CD14-positive monocyte (primary cell): ENCODE results near the gene UPK1B. TPM values are rescaled to one million over a fixed set of nuclear protein-coding genes. Genes with fewer than 3 reads are reported as not detected.

Experiments
- DNase-seq, 3 donors: peaks; one replicate each; pipeline ENCODE4 v3.0.0-alpha.2; 2011 to 2022
- H2AFZ ChIP-seq: 2 replicates; pipeline ENCODE4 v1.6.0; 2012; ENCODE audit warnings: mild to moderate bottlenecking, low read depth, low read length, inconsistent platforms; ENCODE audit not compliant: insufficient read depth, poor library complexity, severe bottlenecking
- H3K27ac ChIP-seq, 2 donors: 1 replicate in 1 of 2; 2 replicates in 1 of 2; pipeline ENCODE4 v1.5.1; 2012 to 2013; ENCODE audit warnings: low read length in 2 of 2, control low read depth in 1 of 2, inconsistent platforms in 1 of 2, low read depth in 1 of 2, mild to moderate bottlenecking in 1 of 2
- H3K27me3 ChIP-seq, 2 donors: one replicate each; pipeline versions ENCODE4 v1.6.0 to v1.6.1; 2011 to 2013; ENCODE audit warnings: low read length in 2 of 2; ENCODE audit not compliant: control insufficient read depth in 2 of 2, insufficient read depth in 2 of 2
- H3K36me3 ChIP-seq, 2 donors: replicated peaks in 1 of 2; 1 replicate in 1 of 2; 2 replicates in 1 of 2; pipeline versions ENCODE4 v1.5.1 to v1.6.1; 2012 to 2013; ENCODE audit warnings: low read length in 2 of 2, control low read depth in 1 of 2, inconsistent platforms in 1 of 2, mild to moderate bottlenecking in 1 of 2; ENCODE audit not compliant: insufficient read depth in 2 of 2, control insufficient read depth in 1 of 2
- H3K4me1 ChIP-seq, 2 donors: 1 replicate in 1 of 2; 2 replicates in 1 of 2; pipeline versions ENCODE4 v1.5.1 to v1.6.1; 2012 to 2013; ENCODE audit warnings: low read length in 2 of 2, control low read depth in 1 of 2, inconsistent platforms in 1 of 2, mild to moderate bottlenecking in 1 of 2, moderate library complexity in 1 of 2; ENCODE audit not compliant: insufficient read depth in 2 of 2, control insufficient read depth in 1 of 2
- H3K4me2 ChIP-seq: replicated peaks from 2 replicates; pipeline ENCODE3; 2012; ENCODE audit warnings: low read length, moderate library complexity, mild to moderate bottlenecking; ENCODE audit not compliant: poor library complexity, severe bottlenecking; ENCODE audit errors: extremely low read depth
- H3K4me3 ChIP-seq, 3 experiments: fragments of 200-600 bp in 1 of 3; sonication (generic) in 1 of 3; replicated peaks in 1 of 3; 1 replicate in 2 of 3; 2 replicates in 1 of 3; pipeline ENCODE4 v1.5.1; 2011 to 2013; ENCODE audit warnings: low read length in 3 of 3, mild to moderate bottlenecking in 3 of 3, control low read depth in 2 of 3, low read depth in 2 of 3, inconsistent platforms in 1 of 3, moderate library complexity in 1 of 3
- H3K79me2 ChIP-seq: 2 replicates; pipeline ENCODE4 v1.6.0; 2012; ENCODE audit warnings: mild to moderate bottlenecking, control low read depth, inconsistent platforms, low read length, moderate library complexity; ENCODE audit not compliant: insufficient read depth
- H3K9ac ChIP-seq: 2 replicates; pipeline ENCODE4 v1.6.0; 2017; ENCODE audit warnings: low read length, mild to moderate bottlenecking; ENCODE audit not compliant: insufficient read depth, poor library complexity, severe bottlenecking
- H3K9me3 ChIP-seq, 2 donors: replicated peaks in 1 of 2; 1 replicate in 1 of 2; 2 replicates in 1 of 2; pipeline versions ENCODE4 v1.5.1 to v1.6.1; 2012 to 2013; ENCODE audit warnings: low read length in 2 of 2, control low read depth in 1 of 2; ENCODE audit not compliant: control insufficient read depth in 1 of 2, insufficient read depth in 1 of 2
- H4K20me1 ChIP-seq: 2 replicates; pipeline ENCODE4 v1.6.0; 2012; ENCODE audit warnings: mild to moderate bottlenecking, low read length, control low read depth, moderate library complexity; ENCODE audit not compliant: insufficient read depth
- H3K27ac Mint-ChIP-seq, 7 donors: one replicate each; pipeline ENCODE4 v1.8.0; 2020; ENCODE audit warnings: mild to moderate bottlenecking in 7 of 7, mixed read lengths in 7 of 7, moderate library complexity in 6 of 7, inconsistent platforms in 2 of 7
- H3K27me3 Mint-ChIP-seq, 3 donors: one replicate each; pipeline ENCODE4 v1.8.0; 2021 to 2022; ENCODE audit warnings: low read depth in 3 of 3, mild to moderate bottlenecking in 3 of 3, mixed read lengths in 3 of 3, moderate library complexity in 3 of 3, inconsistent platforms in 1 of 3
- H3K36me3 Mint-ChIP-seq, 2 donors: one replicate each; pipeline ENCODE4 v1.8.0; 2020; ENCODE audit warnings: mixed read lengths in 2 of 2, inconsistent platforms in 1 of 2, mild to moderate bottlenecking in 1 of 2
- H3K4me1 Mint-ChIP-seq: one replicate; pipeline ENCODE4 v1.8.0; 2020; ENCODE audit warnings: mild to moderate bottlenecking, mixed read lengths
- H3K4me3 Mint-ChIP-seq, 2 donors: one replicate each; pipeline ENCODE4 v1.8.0; 2020; ENCODE audit warnings: mild to moderate bottlenecking in 2 of 2, mixed read lengths in 2 of 2, moderate library complexity in 1 of 2
- H3K9me3 Mint-ChIP-seq, 7 donors: one replicate each; pipeline ENCODE4 v1.8.0; 2020 to 2022; ENCODE audit warnings: mixed read lengths in 7 of 7, mild to moderate bottlenecking in 6 of 7, moderate library complexity in 6 of 7, inconsistent platforms in 2 of 7
- CTCF ChIP-seq: fragments of 200-600 bp; IDR thresholded peaks from one replicate; pipeline ENCODE4 v1.8.0; 2022; ENCODE audit warnings: antibody characterized with exemption, mild to moderate bottlenecking
- WGBS: methylation state at CpG from one replicate; pipeline ENCODE4 v1.1.5; 2013; ENCODE audit warnings: missing lambda C conversion rate; ENCODE audit not compliant: insufficient coverage; 5-methylcytosine and 5-hydroxymethylcytosine counted together
- intact Hi-C, 2 donors: fragments of 100-400 bp; cut with micrococcal nuclease; formaldehyde crosslinking; loops; one replicate each; pipeline versions ENCODE4 v1.15.0 to v1.15.1; 2023
- polyA plus RNA-seq, 3 donors: library from polyadenylated mRNA; depleted of rRNA in 1 of 3; unstranded in 2 of 3; stranded (reverse) in 1 of 3; fragments of 300-500 nt in 2 of 3; fragments of >200 nt in 1 of 3; fragmentation: Illumina TruSeq in 2 of 3; gene quantifications; 1 replicate in 2 of 3; 2 replicates in 1 of 3; pipeline ENCODE4 v1.2.3, GENCODE V29; 2012 to 2021

The UPK1B gene
- polyA plus RNA-seq, 3 donors, result not detected

GRCh38 chr3:119219069-119219468 lies 45.7 kb downstream of the UPK1B start:
- intact Hi-C loops, result no loop called here
- DNase-seq, result no peak
- H3K27ac ChIP-seq, result peak overlapping the region in 1 of 2 donors; percentile 51
- H3K4me1 ChIP-seq, result no peaks in the 10 kb centered on the region
- H3K9me3 ChIP-seq, result no peaks in the 10 kb centered on the region
- H2AFZ ChIP-seq, result no peak overlapping the region
- Mint-ChIP-seq H3K27ac (peak overlapping the region in 1 of 7 donors; percentile 34), H3K27me3 (peaks cover 0 to 2% (median 0%) of the 10 kb centered on the region in 3 donors), H3K9me3 (no peaks in the 10 kb centered on the region), H3K4me1 (no peaks in the 10 kb centered on the region), H3K4me3 (no peak overlapping the region), H3K36me3 (peaks cover 84 to 99% of the 10 kb centered on the region in 2 donors)
- no peak for TF ChIP-seq CTCF
- H3K27me3 ChIP-seq, result no peaks in the 10 kb centered on the region
- H3K79me2 ChIP-seq, result no peaks in the 10 kb centered on the region
- no peaks in the 10 kb centered on the region for H4K20me1 ChIP-seq
- WGBS, result 72% methylated on average over 3 of the region's 4 CpGs
- H3K4me3 ChIP-seq, result no peak overlapping the region
- no peak overlapping the region for H3K4me2 ChIP-seq
- H3K36me3 ChIP-seq, result peaks cover 76 to 100% of the 10 kb centered on the region in 2 donors
- no peak overlapping the region for H3K9ac ChIP-seq

- Mint-ChIP-seq H3K4me3 (no peak overlapping the region), H3K27me3 (no peaks in the 10 kb centered on the region), H3K27ac (peak overlapping the region in 1 of 7 donors; percentile 61), H3K36me3 (peaks cover 78 to 92% of the 10 kb centered on the region in 2 donors), H3K9me3 (no peaks in the 10 kb centered on the region), H3K4me1 (no peaks in the 10 kb centered on the region)
- no peak for TF ChIP-seq CTCF
- Histone ChIP-seq H3K27me3 (no peaks in the 10 kb centered on the region), H3K4me3 (no peak overlapping the region), H2AFZ (no peak overlapping the region), H3K4me1 (no peaks in the 10 kb centered on the region), H3K9me3 (no peaks in the 10 kb centered on the region), H3K9ac (no peak overlapping the region), H3K36me3 (peaks cover 67 to 96% of the 10 kb centered on the region in 2 donors), H3K4me2 (no peak overlapping the region), H3K27ac (no peak overlapping the region), H3K79me2 (no peaks in the 10 kb centered on the region), H4K20me1 (no peaks in the 10 kb centered on the region)
- intact Hi-C loops, result no loop called here
- DNase-seq, result no peak
- WGBS, result 93% methylated on average over 4 of the region's 7 CpGs
Measured at GRCh38 chr3:119220198-119220597, 46.8 kb downstream of the UPK1B start.
